Prostate gland (tissue), 2 donors: Measurements from ENCODE around the gene BIRC6. TPM values are rescaled to one million over a fixed set of nuclear protein-coding genes. Genes with fewer than 3 reads are reported as not detected.

Source experiments
- DNase-seq: peaks from one replicate; pipeline ENCODE4 v3.0.0-alpha.2; 2019; ENCODE audit warnings: low spot score
- H3K27ac ChIP-seq, 2 donors: fragments of 200-600 bp; sonication (generic); 2 replicates each; pipeline ENCODE4 v1.5.1; 2017 to 2019
- H3K27me3 ChIP-seq: fragments of 200-600 bp; sonication (generic); replicated peaks from 2 replicates; pipeline ENCODE4 v1.5.1; 2019; ENCODE audit not compliant: insufficient read depth
- H3K36me3 ChIP-seq, 2 donors: fragments of 200-600 bp; sonication (generic); 1 replicate in 1 of 2; 2 replicates in 1 of 2; pipeline versions ENCODE4 v1.5.1 to v1.8.1; 2017 to 2019
- H3K4me1 ChIP-seq: fragments of 200-600 bp; sonication (generic); replicated peaks from 2 replicates; pipeline ENCODE4 v1.5.1; 2019
- H3K4me3 ChIP-seq, 2 donors: fragments of 200-600 bp; sonication (generic); 2 replicates each; pipeline ENCODE4 v1.5.1; 2017 to 2019
- H3K9me3 ChIP-seq: fragments of 200-600 bp; sonication (generic); 2 replicates; pipeline ENCODE4 v1.5.1; 2017
- CTCF ChIP-seq, 4 experiments: fragments of 200-600 bp in 2 of 4; fragments of 450-650 bp in 2 of 4; sonication (generic) in 2 of 4; IDR thresholded peaks; 1 replicate in 3 of 4; 2 replicates in 1 of 4; pipeline ENCODE4 v1.5.1; 2016 to 2019; ENCODE audit warnings: antibody characterized with exemption in 4 of 4, mild to moderate bottlenecking in 2 of 4, moderate library complexity in 2 of 4
- POLR2A ChIP-seq: fragments of 450-650 bp; IDR thresholded peaks from one replicate; pipeline ENCODE4 v1.6.1; 2016; ENCODE audit warnings: antibody characterized with exemption, mild to moderate bottlenecking
- POLR2AphosphoS5 ChIP-seq: sonication (generic); formaldehyde crosslinking; IDR thresholded peaks from one replicate; pipeline ENCODE4 v1.6.1; 2017; ENCODE audit warnings: antibody characterized with exemption
- WGBS: methylation state at CpG from one replicate; pipeline ENCODE4 v1.1.5; 2018; 5-methylcytosine and 5-hydroxymethylcytosine counted together
- intact Hi-C: fragments of 100-400 bp; cut with DNase I; formaldehyde crosslinking; loops from one replicate; pipeline ENCODE4 v1.14.2; 2022
- total RNA-seq, 2 donors: library from RNA; depleted of rRNA; stranded (reverse); fragments of >200 nt; gene quantifications; one replicate each; pipeline ENCODE4 v1.1.0, GENCODE V29; 2016

BIRC6 gene
- total RNA-seq, 2 donors from 2014 or later = 89.6 to 113 TPM

- intact Hi-C loops = no loop called here
- Histone ChIP-seq H3K9me3 (no peaks in the 10 kb centered on the region), H3K4me1 (no peaks in the 10 kb centered on the region), H3K36me3 (no peaks in the 10 kb centered on the region), H3K4me3 (no peak overlapping the region), H3K27me3 (no peaks in the 10 kb centered on the region), H3K27ac (no peak overlapping the region)
- DNase-seq = no peak
- TF ChIP-seq POLR2AphosphoS5 = no peak
- no peak for TF ChIP-seq CTCF (IDR thresholded peaks at IDR 0.05)
- no peak for TF ChIP-seq POLR2A
Observed at GRCh38 chr2:32376756-32377155, 19.9 kb downstream of the BIRC6 start.

GRCh38 chr2:32377928-32378327, 21.1 kb downstream of the BIRC6 start:
- peaks cover 0 to 4% of the 10 kb centered on the region in 2 donors for H3K36me3 ChIP-seq
- WGBS = 100% methylated on average over 1 of the region's 1 CpG
- no peak for TF ChIP-seq CTCF (IDR thresholded peaks at IDR 0.05)
- no peak for TF ChIP-seq POLR2A
- no peak for TF ChIP-seq POLR2AphosphoS5
- H3K4me3 ChIP-seq = no peak overlapping the region
- no peaks in the 10 kb centered on the region for H3K9me3 ChIP-seq
- no peak for DNase-seq
- no peak overlapping the region for H3K27ac ChIP-seq
- intact Hi-C loops = no loop called here
- no peaks in the 10 kb centered on the region for H3K27me3 ChIP-seq
- no peaks in the 10 kb centered on the region for H3K4me1 ChIP-seq

- Histone ChIP-seq H3K4me3 (no peak overlapping the region), H3K4me1 (no peaks in the 10 kb centered on the region), H3K27ac (no peak overlapping the region), H3K36me3 (peaks cover 0 to 4% of the 10 kb centered on the region in 2 donors), H3K27me3 (no peaks in the 10 kb centered on the region), H3K9me3 (no peaks in the 10 kb centered on the region)
- no peak for TF ChIP-seq POLR2AphosphoS5
- no peak for TF ChIP-seq POLR2A
- no peak for TF ChIP-seq CTCF (IDR thresholded peaks at IDR 0.05)
- intact Hi-C loops = no loop called here
- DNase-seq = no peak
Observed at GRCh38 chr2:32379352-32379751, 22.5 kb downstream of the BIRC6 start.

- intact Hi-C loops = no loop called here
- TF ChIP-seq CTCF (IDR thresholded peaks at IDR 0.05) = no peak
- no peak for TF ChIP-seq POLR2AphosphoS5
- TF ChIP-seq POLR2A = no peak
- H3K27ac ChIP-seq = no peak overlapping the region
- H3K9me3 ChIP-seq = no peaks in the 10 kb centered on the region
- WGBS = 100% methylated on average over 1 of the region's 1 CpG
- no peak overlapping the region for H3K4me3 ChIP-seq
- H3K27me3 ChIP-seq = no peaks in the 10 kb centered on the region
- DNase-seq = no peak
- H3K36me3 ChIP-seq = peaks cover 0 to 4% of the 10 kb centered on the region in 2 donors
- H3K4me1 ChIP-seq = no peaks in the 10 kb centered on the region
Observed at GRCh38 chr2:32383858-32384257, 27.0 kb downstream of the BIRC6 start.

- Histone ChIP-seq H3K4me1 (no peaks in the 10 kb centered on the region), H3K9me3 (no peaks in the 10 kb centered on the region), H3K36me3 (peaks cover 0 to 4% of the 10 kb centered on the region in 2 donors), H3K27me3 (no peaks in the 10 kb centered on the region), H3K27ac (no peak overlapping the region), H3K4me3 (no peak overlapping the region)
- DNase-seq = no peak
- 93% methylated on average over 4 of the region's 4 CpGs for WGBS
- no peak for TF ChIP-seq POLR2AphosphoS5
- TF ChIP-seq POLR2A = no peak
- no peak for TF ChIP-seq CTCF (IDR thresholded peaks at IDR 0.05)
- intact Hi-C loops = no loop called here
Observed at GRCh38 chr2:32384529-32384928, 27.7 kb downstream of the BIRC6 start.
